GM23338 (cell line): ENCODE measurements around the gene ETV4. TPM values are rescaled to one million over a fixed set of nuclear protein-coding genes. Genes with fewer than 3 reads are reported as not detected.

ENCODE experiments used
- CREB1 ChIP-seq: fragments of 250-450 bp; sonication (Bioruptor Pico); IDR thresholded peaks from 2 replicates; pipeline ENCODE4 v1.5.0; 2020; ENCODE audit warnings: low read depth, mild to moderate bottlenecking, moderate library complexity
- CTCF ChIP-seq, 2 experiments: fragments of 200-600 bp in 1 of 2; sonication (generic) in 1 of 2; conservative IDR thresholded peaks; 2 replicates each; pipeline versions ENCODE4 v1.5.1 to v1.6.1; 2016 to 2017; ENCODE audit warnings: antibody characterized with exemption in 2 of 2, low read depth in 2 of 2, mild to moderate bottlenecking in 2 of 2, moderate library complexity in 1 of 2
- ETS1 ChIP-seq: IDR thresholded peaks from 2 replicates; pipeline ENCODE4 v1.6.1; 2016; ENCODE audit warnings: antibody characterized with exemption
- EZH2 ChIP-seq: fragments of 200-600 bp; sonication (generic); IDR thresholded peaks from one replicate; pipeline ENCODE4 v1.8.0; 2017; ENCODE audit warnings: antibody characterized with exemption, mild to moderate bottlenecking, low read depth; ENCODE audit not compliant: unreplicated experiment
- JUNB ChIP-seq: IDR thresholded peaks from one replicate; pipeline ENCODE4 v1.6.1; 2016; ENCODE audit warnings: antibody characterized with exemption; ENCODE audit not compliant: unreplicated experiment
- STAT1 ChIP-seq: IDR thresholded peaks from one replicate; pipeline ENCODE4 v1.6.1; 2016; ENCODE audit warnings: antibody characterized with exemption; ENCODE audit not compliant: unreplicated experiment
- ZNF114 ChIP-seq: fragments of 250-450 bp; sonication (Bioruptor Pico); IDR thresholded peaks from 2 replicates; pipeline ENCODE4 v1.5.0; 2020; ENCODE audit warnings: mild to moderate bottlenecking, moderate library complexity
- ZNF462 ChIP-seq: fragments of 250-450 bp; sonication (Bioruptor Pico); IDR thresholded peaks from 2 replicates; pipeline ENCODE4 v1.5.0; 2020; ENCODE audit warnings: mild to moderate bottlenecking, moderate library complexity
- polyA plus RNA-seq: library from polyadenylated mRNA; unstranded; fragments of >200 nt; fragmentation: Nextera tagmentation; extraction: Ambion mirVana; gene quantifications from 2 replicates; pipeline ENCODE4 v1.2.1, GENCODE V29; 2016
- total RNA-seq: library from RNA; depleted of rRNA; stranded (reverse); fragments of >200 nt; shearing (Covaris generic); gene quantifications from 2 replicates; pipeline ENCODE4 v1.2.3, GENCODE V29; 2014

The ETV4 gene
- total and polyA plus RNA-seq, 2 experiments from 2014 or later = 97.2 to 149 TPM

GRCh38 chr17:43528319-43528987 lies 17.7 kb downstream of the ETV4 start (continued):
- no peak for TF ChIP-seq ZNF462 (CRISPR knock-in tag)
- no peak for TF ChIP-seq STAT1
- no peak for TF ChIP-seq EZH2
- TF ChIP-seq ZNF114 = no peak
- TF ChIP-seq CTCF (conservative IDR thresholded peaks at IDR 0.05; ENCODE audit: low read depth in 2 of 2) = no peak
- TF ChIP-seq CREB1 (CRISPR knock-in tag) = no peak
- no peak for TF ChIP-seq JUNB
- TF ChIP-seq ETS1 = no peak
